DOHH2 (cell line): ENCODE measurements around the gene DNAJB14.

Experiments
- H3F3A ChIP-seq: fragments of 200-600 bp; sonication (generic), shearing (Covaris generic); 2 replicates; pipeline ENCODE4 v1.6.0; 2016; ENCODE audit warnings: antibody characterized with exemption, mild to moderate bottlenecking; ENCODE audit not compliant: control insufficient read depth, insufficient read depth
- H3K27ac ChIP-seq: fragments of 200-600 bp; sonication (generic); 2 replicates; pipeline ENCODE4 v1.5.1; 2014; ENCODE audit warnings: low read depth, mild to moderate bottlenecking, low read length, moderate library complexity
- H3K27me3 ChIP-seq: fragments of 200-600 bp; sonication (generic); 2 replicates; pipeline ENCODE4 v1.6.1; 2014; ENCODE audit warnings: mild to moderate bottlenecking, low read length, mixed read lengths; ENCODE audit not compliant: control insufficient read depth
- H3K36me3 ChIP-seq: fragments of 200-600 bp; sonication (generic); 2 replicates; pipeline ENCODE4 v1.6.1; 2014; ENCODE audit warnings: mild to moderate bottlenecking, low read length, moderate library complexity, mixed read lengths; ENCODE audit not compliant: control insufficient read depth
- H3K4me1 ChIP-seq: fragments of 200-600 bp; sonication (generic); 2 replicates; pipeline ENCODE4 v1.6.1; 2014; ENCODE audit warnings: mild to moderate bottlenecking, low read length, mixed read lengths; ENCODE audit not compliant: control insufficient read depth
- H3K4me2 ChIP-seq: fragments of 200-600 bp; sonication (generic); 2 replicates; pipeline ENCODE4 v1.6.0; 2014; ENCODE audit warnings: mild to moderate bottlenecking, low read length, moderate library complexity
- H3K4me3 ChIP-seq: fragments of 200-600 bp; sonication (generic); 2 replicates; pipeline ENCODE4 v1.5.1; 2014; ENCODE audit warnings: mild to moderate bottlenecking, low read length, mixed read lengths
- H3K79me2 ChIP-seq: fragments of 200-600 bp; sonication (generic); 2 replicates; pipeline ENCODE4 v1.6.1; 2014; ENCODE audit warnings: mild to moderate bottlenecking, low read length, mixed read lengths; ENCODE audit not compliant: control insufficient read depth
- H3K9me2 ChIP-seq: fragments of 200-600 bp; sonication (generic); replicated peaks from 2 replicates; pipeline ENCODE4 v1.6.1; 2014; ENCODE audit warnings: mild to moderate bottlenecking, low read length, mixed read lengths; ENCODE audit not compliant: control insufficient read depth
- H3K9me3 ChIP-seq: fragments of 200-600 bp; sonication (generic); 2 replicates; pipeline ENCODE4 v1.6.1; 2014; ENCODE audit warnings: antibody characterized with exemption, low read length, mixed read lengths; ENCODE audit not compliant: control insufficient read depth, insufficient read depth
- H4K20me1 ChIP-seq: fragments of 200-600 bp; sonication (generic); 2 replicates; pipeline ENCODE4 v1.6.0; 2014; ENCODE audit warnings: low read depth, mild to moderate bottlenecking, antibody characterized with exemption, low read length, moderate library complexity; ENCODE audit not compliant: control insufficient read depth, insufficient read depth
- CTCF ChIP-seq: fragments of 200-600 bp; sonication (generic); IDR thresholded peaks from one replicate; pipeline ENCODE4 v1.5.1; 2014; ENCODE audit warnings: antibody characterized with exemption, mild to moderate bottlenecking, low read depth, low read length; ENCODE audit not compliant: poor library complexity, severe bottlenecking
- EZH2phosphoT487 ChIP-seq: fragments of 200-600 bp; sonication (generic); IDR thresholded peaks from 2 replicates; pipeline ENCODE4 v1.6.1; 2017; ENCODE audit warnings: borderline replicate concordance, mild to moderate bottlenecking, antibody characterized with exemption, low read length, moderate library complexity, mixed read lengths

Gene DNAJB14

GRCh38 chr4:99857307-99857706, 89.1 kb downstream of the DNAJB14 start:
- Histone ChIP-seq H3K79me2 (no peaks in the 10 kb centered on the region), H4K20me1 (no peaks in the 10 kb centered on the region), H3K27ac (no peak overlapping the region), H3F3A (no peaks in the 10 kb centered on the region; the same call in 1 of the 2 replicates), H3K4me3 (no peak overlapping the region), H3K36me3 (peaks cover 90% of the 10 kb centered on the region), H3K27me3 (no peaks in the 10 kb centered on the region), H3K9me3 (no peaks in the 10 kb centered on the region), H3K4me2 (no peak overlapping the region), H3K9me2 (no peaks in the 10 kb centered on the region), H3K4me1 (peaks cover 26% of the 10 kb centered on the region)
- TF ChIP-seq CTCF (no peak), EZH2phosphoT487 (no peak)

GRCh38 chr4:99856166-99856565, 90.3 kb downstream of the DNAJB14 start:
- TF ChIP-seq CTCF: no peak
- Histone ChIP-seq H3K27me3 (no peaks in the 10 kb centered on the region), H3K9me2 (no peaks in the 10 kb centered on the region), H3K4me2 (no peak overlapping the region), H3K9me3 (no peaks in the 10 kb centered on the region), H3K4me3 (no peak overlapping the region), H3K36me3 (peaks cover 82% of the 10 kb centered on the region), H3K79me2 (no peaks in the 10 kb centered on the region), H4K20me1 (no peaks in the 10 kb centered on the region), H3K27ac (no peak overlapping the region), H3K4me1 (peaks cover 28% of the 10 kb centered on the region), H3F3A (no peaks in the 10 kb centered on the region; the same call in 1 of the 2 replicates)

- no peak overlapping the region for H3K27ac ChIP-seq
- H3K36me3 ChIP-seq: peaks cover 77% of the 10 kb centered on the region
- no peak overlapping the region for H3K4me2 ChIP-seq
These were observed 90.7 kb downstream of the DNAJB14 start for GRCh38 chr4:99855678-99856077.

GRCh38 chr4:99853999-99854398, 92.4 kb downstream of the DNAJB14 start:
- no peak overlapping the region for H3K27ac ChIP-seq
- H3K4me3 ChIP-seq: no peak overlapping the region
- H3F3A ChIP-seq: no peaks in the 10 kb centered on the region; the same call in 1 of the 2 replicates
- no peak overlapping the region for H3K4me2 ChIP-seq
- no peaks in the 10 kb centered on the region for H3K27me3 ChIP-seq
- TF ChIP-seq CTCF (no peak), EZH2phosphoT487 (no peak)
- H3K9me2 ChIP-seq: no peaks in the 10 kb centered on the region
- peaks cover 70% of the 10 kb centered on the region for H3K36me3 ChIP-seq
- H3K9me3 ChIP-seq: no peaks in the 10 kb centered on the region
- no peaks in the 10 kb centered on the region for H3K79me2 ChIP-seq
- peaks cover 25% of the 10 kb centered on the region for H3K4me1 ChIP-seq
- no peaks in the 10 kb centered on the region; the same call in 1 of the 2 replicates for H4K20me1 ChIP-seq

More at GRCh38 chr4:99855678-99856077, 90.7 kb downstream of the DNAJB14 start:
- Histone ChIP-seq H3F3A (no peaks in the 10 kb centered on the region; the same call in 1 of the 2 replicates), H3K9me3 (no peaks in the 10 kb centered on the region), H3K4me1 (peaks cover 33% of the 10 kb centered on the region), H3K4me3 (no peak overlapping the region), H4K20me1 (no peaks in the 10 kb centered on the region), H3K27me3 (no peaks in the 10 kb centered on the region), H3K9me2 (no peaks in the 10 kb centered on the region), H3K79me2 (no peaks in the 10 kb centered on the region)
- no peak for TF ChIP-seq EZH2phosphoT487
